Omental fat pad (tissue), 4 donors: ENCODE data around the gene TDRD10. TPM values are rescaled to one million over a fixed set of nuclear protein-coding genes. Genes with fewer than 3 reads are reported as not detected.
A peak's percentile ranks its signal among the peaks of the same experiment; 100 is the strongest.
"Not testable (repeated sequence)": the region's sequence is repeated elsewhere in the genome, so short reads cannot be mapped to it uniquely, and the experiment has no call there.

Source experiments
- ATAC-seq: fragments of 150-250 bp; one replicate; pipeline ENCODE4 v1.9.1; 2016; ENCODE audit warnings: mild to moderate bottlenecking, moderate library complexity; ENCODE audit not compliant: low FRiP score
- DNase-seq: peaks from one replicate; pipeline ENCODE4 v3.0.0-alpha.2; 2019; ENCODE audit warnings: low spot score
- total RNA-seq, 4 donors: library from RNA; depleted of rRNA; stranded (reverse); fragments of >200 nt; gene quantifications; one replicate each; pipeline ENCODE4 v1.1.0, GENCODE V29; 2016
- TF ChIP-seq, protein P1 (sequence below), 3 donors: fragments of 450-650 bp; IDR thresholded peaks; one replicate each; pipeline ENCODE4 v1.5.1; 2016 to 2017; ENCODE audit warnings: antibody characterized with exemption in 3 of 3, mild to moderate bottlenecking in 3 of 3, moderate library complexity in 2 of 3

The TDRD10 gene
- total RNA-seq, 4 donors from 2014 or later = 6.4 to 15.3 (median 7.7) TPM

DNA sequence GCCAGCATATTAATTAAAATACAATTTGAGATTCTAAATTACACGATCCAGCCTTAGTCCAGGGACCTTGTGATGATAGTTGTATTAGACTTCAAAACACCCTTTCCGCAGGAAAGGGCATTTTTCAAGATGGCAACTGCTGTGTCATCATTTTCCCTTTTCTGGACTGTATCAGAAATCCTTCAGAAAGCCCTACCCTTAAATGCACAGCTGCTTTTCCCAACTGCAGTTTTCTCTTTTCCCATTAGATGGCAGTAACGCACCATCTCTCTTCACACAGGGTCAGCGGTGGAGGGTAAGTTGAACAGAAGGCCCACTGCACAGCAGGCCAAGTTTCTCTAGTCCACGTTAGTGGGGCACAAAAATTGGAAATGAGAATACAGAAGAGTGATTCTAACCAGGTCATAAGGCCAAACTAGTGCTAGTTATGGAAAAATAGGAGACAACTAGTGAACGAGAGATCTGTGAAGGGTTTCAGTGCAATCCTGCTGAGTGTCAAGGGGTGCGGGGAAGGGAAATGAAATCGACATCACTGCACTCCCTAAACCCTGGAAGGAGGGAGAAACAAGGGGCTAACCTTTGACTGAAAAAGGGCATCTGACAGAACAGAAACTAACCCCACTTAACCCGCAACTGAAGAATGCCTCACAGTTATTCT lies 22.1 kb upstream of the TDRD10 start:
- TF ChIP-seq, protein P1, sequence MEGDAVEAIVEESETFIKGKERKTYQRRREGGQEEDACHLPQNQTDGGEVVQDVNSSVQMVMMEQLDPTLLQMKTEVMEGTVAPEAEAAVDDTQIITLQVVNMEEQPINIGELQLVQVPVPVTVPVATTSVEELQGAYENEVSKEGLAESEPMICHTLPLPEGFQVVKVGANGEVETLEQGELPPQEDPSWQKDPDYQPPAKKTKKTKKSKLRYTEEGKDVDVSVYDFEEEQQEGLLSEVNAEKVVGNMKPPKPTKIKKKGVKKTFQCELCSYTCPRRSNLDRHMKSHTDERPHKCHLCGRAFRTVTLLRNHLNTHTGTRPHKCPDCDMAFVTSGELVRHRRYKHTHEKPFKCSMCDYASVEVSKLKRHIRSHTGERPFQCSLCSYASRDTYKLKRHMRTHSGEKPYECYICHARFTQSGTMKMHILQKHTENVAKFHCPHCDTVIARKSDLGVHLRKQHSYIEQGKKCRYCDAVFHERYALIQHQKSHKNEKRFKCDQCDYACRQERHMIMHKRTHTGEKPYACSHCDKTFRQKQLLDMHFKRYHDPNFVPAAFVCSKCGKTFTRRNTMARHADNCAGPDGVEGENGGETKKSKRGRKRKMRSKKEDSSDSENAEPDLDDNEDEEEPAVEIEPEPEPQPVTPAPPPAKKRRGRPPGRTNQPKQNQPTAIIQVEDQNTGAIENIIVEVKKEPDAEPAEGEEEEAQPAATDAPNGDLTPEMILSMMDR (IDR thresholded peaks at IDR 0.05) = peak in 2 of 3 donors; percentile 69 to 85
- no peak for DNase-seq

DNA sequence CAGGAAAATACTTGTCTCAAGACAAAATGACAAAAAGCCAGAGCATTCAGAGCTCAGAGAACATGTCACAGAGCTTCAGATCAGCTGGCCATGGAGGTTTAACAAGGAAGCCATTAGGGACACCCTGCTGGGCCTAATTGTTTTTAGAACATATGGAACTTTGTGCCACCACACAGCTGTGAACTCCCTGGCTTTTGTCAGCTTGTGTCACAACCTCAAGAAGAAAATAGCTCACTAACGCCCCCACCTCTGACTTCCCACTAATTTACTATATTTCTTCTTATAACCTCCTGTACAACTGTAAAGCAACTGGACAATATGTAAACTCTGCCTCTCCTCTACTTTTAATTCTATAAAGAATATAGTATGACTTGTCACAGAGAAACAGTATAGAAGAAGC lies 21.0 kb upstream of the TDRD10 start:
- ATAC-seq = no peak
- TF ChIP-seq, protein P1 (IDR thresholded peaks at IDR 0.05) = no peak

More for the DNA sequence above, 22.1 kb upstream of the TDRD10 start:
- ATAC-seq = peak; percentile 85

DNA sequence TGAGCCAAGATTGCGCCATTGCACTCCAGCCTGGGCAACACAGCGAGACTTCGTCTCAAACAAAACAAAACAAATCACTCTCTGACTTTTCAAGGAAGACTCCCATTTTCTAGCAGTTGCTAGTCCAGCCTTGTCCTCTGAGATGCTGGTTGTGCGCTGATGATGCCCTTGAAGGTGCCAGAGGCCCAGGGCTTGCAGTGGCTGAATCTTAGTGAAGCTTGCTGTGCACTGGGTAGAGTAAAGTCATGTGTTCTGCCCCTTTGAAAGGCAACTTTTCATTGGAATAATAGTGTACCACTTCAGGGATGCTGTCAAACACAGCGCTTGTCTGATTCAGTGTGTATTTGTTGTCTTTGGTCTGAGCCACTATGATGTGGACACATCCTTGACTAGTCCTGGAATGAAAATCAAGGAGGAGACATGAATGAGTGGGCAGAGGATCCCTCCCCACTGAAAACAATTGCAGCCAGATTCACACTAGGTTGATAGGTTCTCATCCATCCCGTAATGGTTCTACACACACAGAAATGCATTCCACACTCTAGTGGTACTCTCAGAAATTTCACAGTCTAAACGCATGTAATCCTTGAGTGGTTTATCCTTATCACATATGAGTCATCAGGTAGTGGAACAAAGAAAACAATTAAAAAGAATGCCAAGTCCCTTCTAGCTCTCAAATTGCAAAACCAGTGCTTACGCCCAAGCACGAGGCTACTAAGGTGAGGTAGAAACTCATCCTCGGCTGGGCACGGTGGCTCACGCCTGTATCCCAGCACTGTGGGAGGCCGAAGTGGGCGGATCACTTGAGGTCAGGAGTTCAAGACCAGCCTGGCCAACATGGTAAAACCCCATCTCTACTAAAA lies 17.8 kb upstream of the TDRD10 start:
- DNase-seq (peak; percentile 22), ATAC-seq (peak; percentile 85)
- TF ChIP-seq, protein P1 (IDR thresholded peaks at IDR 0.05) = no peak

More for the DNA sequence above, 21.0 kb upstream of the TDRD10 start:
- DNase-seq = no peak

DNA sequence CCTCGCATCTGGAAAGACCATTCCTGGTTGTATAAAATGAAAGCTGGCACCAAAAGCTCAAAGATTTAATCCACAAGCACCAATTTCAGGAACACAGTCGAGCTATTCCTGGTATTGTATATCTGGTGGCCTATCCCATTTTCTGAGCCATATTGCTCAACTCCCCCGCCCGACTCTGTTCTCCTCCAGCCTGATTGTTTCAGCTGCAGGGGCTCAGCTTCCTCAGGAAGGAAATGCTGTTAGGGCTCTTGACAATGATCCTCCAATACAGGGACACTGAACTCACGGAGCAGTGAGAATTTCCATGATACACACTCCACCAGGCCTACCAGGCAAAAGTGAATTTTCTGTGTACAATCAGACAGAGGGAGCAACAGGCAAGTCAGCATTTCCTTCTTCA lies 16.9 kb upstream of the TDRD10 start:
- TF ChIP-seq, protein P1 (IDR thresholded peaks at IDR 0.05) = no peak
- DNase-seq (no peak), ATAC-seq (peak; percentile 30)

DNA sequence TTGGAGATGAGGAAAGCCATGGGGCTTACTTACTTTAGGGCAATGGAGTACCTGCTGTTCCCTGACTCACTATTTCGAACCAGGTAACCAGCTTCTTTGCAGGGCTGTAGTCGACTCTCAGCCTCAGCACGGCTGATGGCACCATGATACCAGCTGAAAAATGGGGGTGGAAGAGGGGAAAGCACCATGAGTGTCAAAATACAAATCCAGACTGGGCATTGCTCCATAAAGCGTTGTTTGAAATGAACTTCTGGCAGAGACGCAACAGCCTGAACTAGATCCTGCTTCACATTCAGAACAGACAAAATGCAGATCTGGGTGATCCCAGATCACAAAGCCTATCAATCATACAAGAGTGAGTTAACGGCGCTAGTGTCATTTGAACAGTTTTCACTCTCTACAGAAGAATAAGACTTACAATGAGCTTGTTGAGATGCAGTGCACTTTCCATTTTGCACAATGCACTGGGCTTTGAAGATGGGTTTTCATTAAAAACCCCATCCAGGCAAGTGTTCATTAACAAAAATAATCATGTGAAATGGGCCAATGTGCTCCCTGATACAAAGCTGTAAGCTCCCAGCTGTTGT lies 16.0 kb upstream of the TDRD10 start:
- TF ChIP-seq, protein P1 (IDR thresholded peaks at IDR 0.05) = no peak
- ATAC-seq (no peak), DNase-seq (no peak)

DNA sequence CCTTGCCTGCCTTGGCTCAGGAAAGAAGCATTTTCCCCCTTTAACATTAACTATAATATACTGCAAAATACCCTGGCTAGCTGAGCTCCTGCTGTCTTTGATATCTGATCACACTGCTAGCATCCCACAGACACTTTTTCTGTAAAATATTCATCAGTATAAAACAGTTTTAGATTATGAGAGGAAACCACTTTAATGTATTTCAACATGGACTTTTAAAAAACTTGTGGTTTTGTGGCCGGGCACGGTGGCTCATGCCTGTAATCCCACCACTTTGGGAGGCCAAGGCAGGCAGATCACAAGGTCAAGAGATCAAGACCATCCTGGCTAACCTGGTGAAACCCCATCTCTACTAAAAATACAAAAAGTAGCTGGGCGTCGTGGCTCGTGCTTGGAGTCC lies 15.3 kb upstream of the TDRD10 start:
- not testable (repeated sequence) for DNase-seq, ATAC-seq

DNA sequence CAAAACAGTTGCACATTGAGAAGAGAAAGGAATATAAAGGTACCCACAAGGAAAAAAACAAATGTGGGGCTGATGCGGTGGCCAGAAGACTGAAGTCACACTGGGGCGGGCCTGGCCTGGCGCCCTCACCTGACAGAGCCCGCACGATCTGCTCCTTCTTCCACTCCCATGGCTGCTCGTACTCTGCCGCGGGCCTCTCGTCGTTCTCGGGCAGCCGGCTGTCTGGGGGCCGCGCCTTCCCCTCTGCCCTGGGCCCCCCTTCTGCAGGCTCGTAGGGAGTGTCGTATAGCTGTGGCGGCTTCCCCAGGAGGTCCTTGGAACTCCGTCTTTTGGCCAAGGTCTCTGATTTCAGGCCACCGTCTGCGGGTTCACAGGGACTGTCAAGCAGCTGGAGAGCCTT lies 13.1 kb upstream of the TDRD10 start:
- no peak for ATAC-seq
- TF ChIP-seq, protein P1 (IDR thresholded peaks at IDR 0.05) = no peak
- no peak for DNase-seq
